Mucosa of rectum (tissue), 2 donors: ENCODE measurements around the gene PEX10.
"Not testable (repeated sequence)": the region's sequence is repeated elsewhere in the genome, so short reads cannot be mapped to it uniquely, and the experiment has no call there.

ENCODE experiments used
- H3K27ac ChIP-seq, 2 donors: one replicate each; pipeline ENCODE4 v1.7.0; 2013; ENCODE audit warnings: inconsistent platforms in 2 of 2, low read depth in 2 of 2, low read length in 2 of 2
- H3K27me3 ChIP-seq, 2 donors: one replicate each; pipeline ENCODE4 v1.7.0; 2013; ENCODE audit warnings: low read length in 2 of 2; ENCODE audit not compliant: control insufficient read depth in 2 of 2, insufficient read depth in 2 of 2
- H3K36me3 ChIP-seq, 2 donors: one replicate each; pipeline ENCODE4 v1.7.0; 2013; ENCODE audit warnings: low read length in 2 of 2; ENCODE audit not compliant: control insufficient read depth in 2 of 2, insufficient read depth in 2 of 2
- H3K4me1 ChIP-seq, 2 donors: one replicate each; pipeline ENCODE4 v1.7.0; 2013; ENCODE audit warnings: low read length in 2 of 2, mild to moderate bottlenecking in 1 of 2; ENCODE audit not compliant: control insufficient read depth in 2 of 2, insufficient read depth in 2 of 2
- H3K4me3 ChIP-seq, 2 donors: one replicate each; pipeline ENCODE4 v1.7.0; 2013; ENCODE audit warnings: low read length in 2 of 2
- H3K9ac ChIP-seq, 2 donors: one replicate each; pipeline ENCODE4 v1.7.0; 2013; ENCODE audit warnings: low read length in 2 of 2, low read depth in 1 of 2, mild to moderate bottlenecking in 1 of 2
- H3K9me3 ChIP-seq, 2 donors: one replicate each; pipeline ENCODE4 v1.7.0; 2013; ENCODE audit warnings: low read length in 2 of 2; ENCODE audit not compliant: control insufficient read depth in 2 of 2
- donor health status: healthy.
- donor health status: Normal muscosa, but diverticular disease.

The PEX10 gene

GRCh38 chr1:2444138-2444591, 31.8 kb upstream of the PEX10 start:
- Histone ChIP-seq H3K9ac (no peak overlapping the region), H3K4me1 (no peaks in the 10 kb centered on the region), H3K27ac (no peak overlapping the region), H3K36me3 (no peaks in the 10 kb centered on the region), H3K4me3 (no peak overlapping the region), H3K27me3 (peaks cover 7 to 9% of the 10 kb centered on the region in 2 donors), H3K9me3 (no peaks in the 10 kb centered on the region)

DNA sequence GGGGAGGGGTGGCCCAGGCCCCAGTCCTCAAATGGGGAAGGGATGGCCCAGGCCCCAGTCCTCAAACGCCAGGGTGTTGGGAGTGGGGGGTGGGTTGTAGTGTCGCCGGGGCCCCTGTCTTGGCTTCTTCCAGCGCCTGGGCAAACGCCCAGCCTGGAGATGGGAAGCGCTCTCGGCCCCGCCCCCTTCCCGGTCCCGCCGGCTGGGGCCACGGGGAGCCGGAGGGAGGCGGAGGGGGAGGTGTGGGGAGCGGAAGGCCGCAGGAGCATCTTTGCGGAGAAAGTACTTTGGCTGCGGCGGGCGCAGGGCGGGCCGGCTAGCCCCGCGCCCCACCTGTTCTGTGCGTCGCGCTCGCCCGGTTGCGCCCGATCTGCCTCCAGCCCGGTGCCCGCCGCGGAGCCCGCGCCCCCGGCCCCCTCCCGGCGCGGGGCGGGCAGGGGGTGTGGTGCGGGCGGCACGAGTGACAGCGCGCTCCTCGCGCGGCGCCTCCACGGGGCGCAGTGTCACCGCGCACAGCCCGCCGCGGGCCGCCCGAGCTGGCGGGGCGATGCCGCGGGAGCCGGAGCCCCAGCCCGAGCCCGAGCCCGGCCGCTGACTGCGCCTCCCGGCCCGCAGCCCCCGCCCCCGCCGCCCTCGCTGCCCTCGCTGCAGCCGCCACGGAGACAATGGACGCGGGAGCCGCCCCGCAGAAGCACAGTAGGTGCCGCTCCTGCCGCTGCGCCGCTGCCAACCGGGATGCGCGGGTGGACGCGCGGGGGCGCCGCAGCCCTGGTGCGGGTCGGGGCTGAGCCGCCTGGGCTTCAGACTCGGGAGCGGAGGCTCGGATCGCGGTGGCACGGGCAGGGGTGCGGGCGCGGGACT, 31.1 kb upstream of the PEX10 start:
- H3K27ac ChIP-seq: no peak overlapping the region
- H3K9ac ChIP-seq: no peak overlapping the region
- peaks cover 7 to 9% of the 10 kb centered on the region in 2 donors for H3K27me3 ChIP-seq

DNA sequence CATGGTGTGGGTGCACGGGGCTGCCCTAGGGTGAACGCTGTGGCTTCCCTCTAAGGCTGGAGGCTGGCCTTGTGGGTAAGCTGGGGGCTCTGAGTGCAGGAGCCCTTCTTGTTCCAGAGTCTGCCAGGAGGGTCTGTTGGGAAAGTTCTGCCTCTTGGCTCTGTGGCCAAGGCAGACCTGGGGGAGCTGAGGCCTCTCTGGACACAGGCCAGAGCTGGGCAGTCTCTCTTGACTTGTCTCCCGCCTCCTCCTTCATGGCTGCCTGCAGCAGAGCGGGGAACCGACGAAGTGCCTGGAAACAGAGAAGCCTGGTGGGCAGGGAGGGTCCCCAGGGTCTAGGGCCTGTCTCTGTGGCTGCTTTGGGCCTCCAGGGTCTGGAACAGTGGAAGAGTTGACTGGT, 30.3 kb upstream of the PEX10 start:
- Histone ChIP-seq H3K4me3 (no peak overlapping the region), H3K9ac (no peak overlapping the region), H3K27me3 (peaks cover 7 to 9% of the 10 kb centered on the region in 2 donors), H3K27ac (no peak overlapping the region), H3K36me3 (no peaks in the 10 kb centered on the region), H3K9me3 (no peaks in the 10 kb centered on the region), H3K4me1 (peaks cover 4 to 7% of the 10 kb centered on the region in 2 donors)

More for the DNA sequence above, 31.1 kb upstream of the PEX10 start:
- no peaks in the 10 kb centered on the region for H3K36me3 ChIP-seq
- no peaks in the 10 kb centered on the region for H3K9me3 ChIP-seq
- no peak overlapping the region for H3K4me3 ChIP-seq
- peaks cover 0 to under 1% of the 10 kb centered on the region in 2 donors for H3K4me1 ChIP-seq

DNA sequence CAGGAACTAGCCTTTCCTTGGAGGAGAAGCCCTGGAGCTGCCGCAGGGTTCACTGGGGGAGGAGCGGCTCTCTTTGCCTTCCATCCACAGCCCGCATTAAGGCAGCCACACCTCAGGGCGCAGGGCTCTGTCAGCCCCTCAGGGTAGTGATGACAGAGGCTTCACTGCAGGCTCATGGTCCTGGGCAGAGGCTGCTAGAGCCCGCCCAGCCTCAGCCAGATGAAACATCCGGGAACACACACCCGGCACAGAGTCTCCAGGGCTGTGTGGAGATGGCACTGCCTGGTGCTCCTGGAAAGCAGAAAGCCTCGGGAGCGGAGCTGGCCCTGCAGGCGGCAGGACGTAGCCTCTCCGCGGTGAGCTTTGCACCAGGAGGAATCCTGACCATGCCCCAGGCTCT, 29.4 kb upstream of the PEX10 start:
- Histone ChIP-seq H3K4me3 (no peak overlapping the region), H3K36me3 (no peaks in the 10 kb centered on the region), H3K27me3 (peaks cover 7 to 9% of the 10 kb centered on the region in 2 donors), H3K27ac (no peak overlapping the region), H3K9me3 (no peaks in the 10 kb centered on the region), H3K9ac (no peak overlapping the region), H3K4me1 (peaks cover 4 to 8% of the 10 kb centered on the region in 2 donors)

DNA sequence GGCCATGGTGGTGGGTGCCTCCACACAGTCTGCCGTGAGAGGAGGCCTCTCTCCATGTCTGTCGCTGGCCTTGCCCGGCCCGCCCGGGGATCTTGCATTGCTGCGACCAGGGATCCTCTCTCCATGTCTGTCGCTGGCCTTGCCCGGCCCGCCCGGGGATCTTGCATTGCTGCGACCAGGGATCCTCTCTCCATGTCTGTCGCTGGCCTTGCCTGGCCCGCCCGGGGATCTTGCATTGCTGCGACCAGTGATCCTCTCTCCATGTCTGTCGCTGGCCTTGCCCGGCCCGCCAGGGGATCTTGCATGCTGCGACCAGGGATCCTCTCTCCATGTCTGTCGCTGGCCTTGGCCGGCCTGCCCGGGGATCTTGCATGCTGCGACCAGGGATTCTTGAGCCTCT, 28.0 kb upstream of the PEX10 start:
- not testable (repeated sequence) for H3K36me3 ChIP-seq, H3K4me3 ChIP-seq, H3K9ac ChIP-seq, H3K9me3 ChIP-seq, H3K27me3 ChIP-seq, H3K4me1 ChIP-seq, H3K27ac ChIP-seq

- no peaks in the 10 kb centered on the region for H3K9me3 ChIP-seq
- H3K36me3 ChIP-seq: no peaks in the 10 kb centered on the region
- H3K27ac ChIP-seq: no peak overlapping the region
- H3K9ac ChIP-seq: no peak overlapping the region
- H3K4me1 ChIP-seq: peaks cover 4 to 8% of the 10 kb centered on the region in 2 donors
- H3K27me3 ChIP-seq: peaks cover 7 to 9% of the 10 kb centered on the region in 2 donors
- no peak overlapping the region for H3K4me3 ChIP-seq
Observed at GRCh38 chr1:2439369-2439768, 27.0 kb upstream of the PEX10 start.

GRCh38 chr1:2438641-2439040, 26.3 kb upstream of the PEX10 start:
- Histone ChIP-seq H3K27me3 (peaks cover 7 to 9% of the 10 kb centered on the region in 2 donors), H3K36me3 (no peaks in the 10 kb centered on the region), H3K4me1 (peaks cover 4 to 8% of the 10 kb centered on the region in 2 donors), H3K4me3 (no peak overlapping the region), H3K27ac (no peak overlapping the region), H3K9me3 (no peaks in the 10 kb centered on the region), H3K9ac (peak overlapping the region in 1 of 2 donors; percentile 54)

GRCh38 chr1:2438038-2438437, 25.7 kb upstream of the PEX10 start:
- H3K9me3 ChIP-seq: no peaks in the 10 kb centered on the region
- H3K4me3 ChIP-seq: no peak overlapping the region
- H3K27me3 ChIP-seq: peaks cover 5 to 8% of the 10 kb centered on the region in 2 donors
- H3K27ac ChIP-seq: peak overlapping the region in 1 of 2 donors; percentile 33
- H3K4me1 ChIP-seq: peaks cover 4 to 8% of the 10 kb centered on the region in 2 donors
- H3K9ac ChIP-seq: peak overlapping the region in 1 of 2 donors; percentile 54
- no peaks in the 10 kb centered on the region for H3K36me3 ChIP-seq

GRCh38 chr1:2437617-2438016, 25.3 kb upstream of the PEX10 start:
- Histone ChIP-seq H3K9me3 (no peaks in the 10 kb centered on the region), H3K4me1 (peaks cover 4 to 8% of the 10 kb centered on the region in 2 donors), H3K9ac (no peak overlapping the region), H3K27ac (peak overlapping the region in 1 of 2 donors; percentile 33), H3K36me3 (no peaks in the 10 kb centered on the region), H3K4me3 (no peak overlapping the region), H3K27me3 (peaks cover 1 to 4% of the 10 kb centered on the region in 2 donors)

GRCh38 chr1:2436876-2437275, 24.5 kb upstream of the PEX10 start:
- no peak overlapping the region for H3K4me3 ChIP-seq
- no peaks in the 10 kb centered on the region for H3K27me3 ChIP-seq
- H3K9ac ChIP-seq: no peak overlapping the region
- H3K9me3 ChIP-seq: no peaks in the 10 kb centered on the region
- H3K27ac ChIP-seq: no peak overlapping the region
- H3K4me1 ChIP-seq: peaks cover 4 to 8% of the 10 kb centered on the region in 2 donors
- H3K36me3 ChIP-seq: no peaks in the 10 kb centered on the region
